ENCODE data around the gene FAM25G.

FAM25G gene

GRCh38 chr10:47444047-47444446 is 47.5 kb downstream of the FAM25G start:
- H3K4me3 ChIP-seq (ENCODE audit: low read depth, low read length, poor library complexity, severe bottlenecking): no peak overlapping the region
- H3K9ac ChIP-seq (ENCODE audit: low read length): no peak overlapping the region
- no peaks in the 10 kb centered on the region for H3K4me1 ChIP-seq (ENCODE audit: insufficient read depth, low read length, severe bottlenecking)
- no peaks in the 10 kb centered on the region for H3F3A ChIP-seq (ENCODE audit: insufficient read depth, low read length)
- no peaks in the 10 kb centered on the region for H3K9me3 ChIP-seq (ENCODE audit: low read length)
- H3K27me3 ChIP-seq (ENCODE audit: insufficient read depth, low read length): no peaks in the 10 kb centered on the region
- H3K79me2 ChIP-seq (ENCODE audit: insufficient read depth, low read length): no peaks in the 10 kb centered on the region
- no peaks in the 10 kb centered on the region for H4K20me1 ChIP-seq (ENCODE audit: insufficient read depth, low read length)
- no peak overlapping the region for H3K27ac ChIP-seq (ENCODE audit: low read depth, low read length, poor library complexity, severe bottlenecking)
- no peaks in the 10 kb centered on the region for H3K9me2 ChIP-seq (ENCODE audit: low read depth, low read length)
- no peak overlapping the region for H3K4me2 ChIP-seq (ENCODE audit: low read length)
- no peaks in the 10 kb centered on the region for H3K36me3 ChIP-seq (ENCODE audit: insufficient read depth, low read length)
- no peak for TF ChIP-seq EZH2 (IDR thresholded peaks at IDR 0.05; ENCODE audit: borderline replicate concordance, low read length)
- TF ChIP-seq, protein P1, sequence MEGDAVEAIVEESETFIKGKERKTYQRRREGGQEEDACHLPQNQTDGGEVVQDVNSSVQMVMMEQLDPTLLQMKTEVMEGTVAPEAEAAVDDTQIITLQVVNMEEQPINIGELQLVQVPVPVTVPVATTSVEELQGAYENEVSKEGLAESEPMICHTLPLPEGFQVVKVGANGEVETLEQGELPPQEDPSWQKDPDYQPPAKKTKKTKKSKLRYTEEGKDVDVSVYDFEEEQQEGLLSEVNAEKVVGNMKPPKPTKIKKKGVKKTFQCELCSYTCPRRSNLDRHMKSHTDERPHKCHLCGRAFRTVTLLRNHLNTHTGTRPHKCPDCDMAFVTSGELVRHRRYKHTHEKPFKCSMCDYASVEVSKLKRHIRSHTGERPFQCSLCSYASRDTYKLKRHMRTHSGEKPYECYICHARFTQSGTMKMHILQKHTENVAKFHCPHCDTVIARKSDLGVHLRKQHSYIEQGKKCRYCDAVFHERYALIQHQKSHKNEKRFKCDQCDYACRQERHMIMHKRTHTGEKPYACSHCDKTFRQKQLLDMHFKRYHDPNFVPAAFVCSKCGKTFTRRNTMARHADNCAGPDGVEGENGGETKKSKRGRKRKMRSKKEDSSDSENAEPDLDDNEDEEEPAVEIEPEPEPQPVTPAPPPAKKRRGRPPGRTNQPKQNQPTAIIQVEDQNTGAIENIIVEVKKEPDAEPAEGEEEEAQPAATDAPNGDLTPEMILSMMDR (IDR thresholded peaks at IDR 0.05; ENCODE audit: low read length): no peak
- H2AFZ ChIP-seq (ENCODE audit: low read length): no peak overlapping the region

- Histone ChIP-seq H3F3A (ENCODE audit: insufficient read depth, low read length) (no peaks in the 10 kb centered on the region), H3K36me3 (ENCODE audit: insufficient read depth, low read length) (no peaks in the 10 kb centered on the region), H3K79me2 (ENCODE audit: insufficient read depth, low read length) (no peaks in the 10 kb centered on the region), H2AFZ (ENCODE audit: low read length) (no peak overlapping the region), H3K9me2 (ENCODE audit: low read depth, low read length) (no peaks in the 10 kb centered on the region), H3K4me1 (ENCODE audit: insufficient read depth, low read length, severe bottlenecking) (no peaks in the 10 kb centered on the region), H4K20me1 (ENCODE audit: insufficient read depth, low read length) (no peaks in the 10 kb centered on the region), H3K9me3 (ENCODE audit: low read length) (no peaks in the 10 kb centered on the region), H3K9ac (ENCODE audit: low read length) (no peak overlapping the region), H3K4me2 (ENCODE audit: low read length) (no peak overlapping the region), H3K4me3 (ENCODE audit: low read depth, low read length, poor library complexity, severe bottlenecking) (no peak overlapping the region), H3K27ac (ENCODE audit: low read depth, low read length, poor library complexity, severe bottlenecking) (no peak overlapping the region), H3K27me3 (ENCODE audit: insufficient read depth, low read length) (no peaks in the 10 kb centered on the region)
- TF ChIP-seq, protein P1 (IDR thresholded peaks at IDR 0.05; ENCODE audit: low read length): no peak
- no peak for TF ChIP-seq EZH2 (IDR thresholded peaks at IDR 0.05; ENCODE audit: borderline replicate concordance, low read length)
These were observed 48.4 kb downstream of the FAM25G start for GRCh38 chr10:47443145-47443544.

DNA sequence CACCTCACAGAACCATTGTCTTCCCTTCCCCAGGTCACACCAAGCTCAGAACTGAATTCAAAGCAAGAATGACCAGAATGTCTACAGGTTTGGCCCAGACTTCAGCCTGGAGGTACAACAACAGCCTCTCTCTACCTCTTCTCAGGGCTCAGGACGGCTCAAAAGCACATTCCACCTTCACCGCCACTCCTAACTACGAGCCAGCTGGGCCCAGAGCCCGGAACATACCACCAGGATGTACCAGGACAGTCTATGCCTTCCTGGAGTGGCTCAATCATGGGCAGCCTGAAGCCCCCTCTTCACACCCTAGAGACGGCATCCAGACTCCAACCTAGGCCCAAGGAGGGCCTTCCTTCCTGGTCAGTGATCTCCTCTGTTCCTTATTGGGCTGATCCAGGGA is 49.1 kb downstream of the FAM25G start:
- no peak overlapping the region for H3K9ac ChIP-seq (ENCODE audit: low read length)
- H3K4me1 ChIP-seq (ENCODE audit: insufficient read depth, low read length, severe bottlenecking): no peaks in the 10 kb centered on the region
- no peaks in the 10 kb centered on the region for H3K9me2 ChIP-seq (ENCODE audit: low read depth, low read length)
- no peaks in the 10 kb centered on the region for H3K27me3 ChIP-seq (ENCODE audit: insufficient read depth, low read length)
- no peaks in the 10 kb centered on the region for H3K79me2 ChIP-seq (ENCODE audit: insufficient read depth, low read length)
- no peaks in the 10 kb centered on the region for H3K36me3 ChIP-seq (ENCODE audit: insufficient read depth, low read length)
- no peak overlapping the region for H3K4me3 ChIP-seq (ENCODE audit: low read depth, low read length, poor library complexity, severe bottlenecking)
- no peak overlapping the region for H3K4me2 ChIP-seq (ENCODE audit: low read length)
- H3F3A ChIP-seq (ENCODE audit: insufficient read depth, low read length): no peaks in the 10 kb centered on the region
- no peaks in the 10 kb centered on the region for H4K20me1 ChIP-seq (ENCODE audit: insufficient read depth, low read length)
- no peaks in the 10 kb centered on the region for H3K9me3 ChIP-seq (ENCODE audit: low read length)
- TF ChIP-seq, protein P1 (IDR thresholded peaks at IDR 0.05; ENCODE audit: low read length): no peak
- no peak overlapping the region for H2AFZ ChIP-seq (ENCODE audit: low read length)
- no peak overlapping the region for H3K27ac ChIP-seq (ENCODE audit: low read depth, low read length, poor library complexity, severe bottlenecking)
